K562 (cell line): Measurements from ENCODE around the gene EFEMP2. TPM values are rescaled to one million over a fixed set of nuclear protein-coding genes. Genes with fewer than 3 reads are reported as not detected.

Source experiments
- ATAC-seq: fragments of 200-7000 bp; cut with Tn5 transposase; 3 replicates; pipeline ENCODE4 v1.9.1; 2020; ENCODE audit warnings: moderate library complexity
- BruUV-seq: library from RNA; stranded (reverse); fragments of 400-500 nt; replicated peaks from 2 replicates; lab custom pipeline; 2021; lab: Mats Ljungman, UMichigan
- CTCF ChIA-PET: fragments of 300-600 bp; formaldehyde crosslinking; extraction: SDS; loops from one replicate; lab custom pipeline; 2021; ENCODE audit warnings: low intra/inter-chr PET ratio; lab: Yijun Ruan, JAX
- POLR2A ChIA-PET: fragments of 300-600, 350-650 bp; sonication (Branson Sonifier 250); formaldehyde crosslinking; extraction: SDS; loops from one replicate; lab custom pipeline; 2021; ENCODE audit warnings: antibody characterized with exemption, inconsistent platforms; lab: Yijun Ruan, JAX
- DNase-seq, 4 experiments: peaks; one replicate each; pipeline versions ENCODE4 v3.0.0 to v3.0.0-alpha.2; 2011 to 2018; ENCODE audit warnings: low spot score in 3 of 4, mixed read lengths in 3 of 4; ENCODE audit errors: extremely low read depth in 1 of 4
- FAIRE-seq: peaks from 2 replicates; lab custom pipeline; 2011; peaks lifted over from hg19 to GRCh38; lab: Jason Lieb, UNC
- H2AFZ ChIP-seq: 2 replicates; pipeline ENCODE4 v1.6.0; 2011; ENCODE audit warnings: low read depth, low read length, control low read depth, inconsistent platforms
- H3K27ac ChIP-seq: fragments of 200-600 bp; 3 replicates; pipeline ENCODE4 v1.8.0; 2011; ENCODE audit warnings: low read depth, mild to moderate bottlenecking, control low read depth, inconsistent platforms, low read length, moderate library complexity, mixed read lengths; ENCODE audit errors: extremely low read depth
- H3K27me3 ChIP-seq, 2 experiments: fragments of 300-600 bp in 1 of 2; 2 replicates in 1 of 2; 3 replicates in 1 of 2; pipeline versions ENCODE4 v1.6.0 to v1.8.0; 2011; ENCODE audit warnings: inconsistent platforms in 2 of 2, low read length in 2 of 2, mild to moderate bottlenecking in 1 of 2, mixed read lengths in 1 of 2, moderate library complexity in 1 of 2; ENCODE audit not compliant: control insufficient read depth in 2 of 2, insufficient read depth in 2 of 2
- H3K36me3 ChIP-seq: fragments of 300-600 bp; 3 replicates; pipeline ENCODE4 v1.8.0; 2011; ENCODE audit warnings: mild to moderate bottlenecking, low read length, inconsistent platforms; ENCODE audit not compliant: control insufficient read depth, insufficient read depth
- H3K4me1 ChIP-seq, 2 experiments: fragments of 200-600 bp in 1 of 2; replicated peaks in 1 of 2; 2 replicates in 1 of 2; 3 replicates in 1 of 2; pipeline versions ENCODE4 v1.5.1 to v1.8.0; 2011; ENCODE audit warnings: inconsistent platforms in 2 of 2, low read length in 2 of 2, mild to moderate bottlenecking in 1 of 2, mixed read lengths in 1 of 2, moderate library complexity in 1 of 2; ENCODE audit not compliant: control insufficient read depth in 2 of 2, insufficient read depth in 2 of 2
- H3K4me2 ChIP-seq: 2 replicates; pipeline ENCODE4 v1.6.1; 2011; ENCODE audit warnings: low read length, control low read depth, inconsistent platforms, mixed read lengths; ENCODE audit not compliant: insufficient read depth
- H3K4me3 ChIP-seq: fragments of 200-600 bp; sonication (generic), shearing (Covaris generic); 2 replicates; pipeline ENCODE4 v1.5.1; 2016; ENCODE audit warnings: control low read depth, inconsistent platforms
- H3K79me2 ChIP-seq: fragments of 200-600 bp; 3 replicates; pipeline ENCODE4 v1.8.0; 2011; ENCODE audit warnings: low read length, inconsistent platforms; ENCODE audit not compliant: control insufficient read depth, insufficient read depth
- H3K9ac ChIP-seq, 2 experiments: 2 replicates each; pipeline versions ENCODE4 v1.6.0 to v1.6.1; 2011; ENCODE audit warnings: low read depth in 2 of 2, low read length in 2 of 2, control low read depth in 1 of 2, inconsistent platforms in 1 of 2, mild to moderate bottlenecking in 1 of 2, mixed read lengths in 1 of 2; ENCODE audit not compliant: insufficient read depth in 1 of 2
- H3K9me1 ChIP-seq: one replicate; pipeline ENCODE4 v1.6.0; 2011; ENCODE audit warnings: inconsistent platforms, mild to moderate bottlenecking, low read length, moderate library complexity; ENCODE audit not compliant: control insufficient read depth, insufficient read depth
- H3K9me3 ChIP-seq: replicated peaks from 2 replicates; pipeline ENCODE4 v1.5.1; 2011; ENCODE audit warnings: low read depth, low read length, inconsistent platforms; ENCODE audit not compliant: control insufficient read depth, insufficient read depth
- H4K20me1 ChIP-seq: replicated peaks from 2 replicates; pipeline ENCODE4 v1.6.1; 2011; ENCODE audit warnings: low read length, inconsistent platforms, mixed read lengths; ENCODE audit not compliant: control insufficient read depth, insufficient read depth
- DACH1 ChIP-seq: fragments of 450-650 bp; IDR thresholded peaks from 2 replicates; pipeline ENCODE4 v1.6.1; 2018; ENCODE audit not compliant: partially characterized antibody
- SMARCA5 ChIP-seq: fragments of 450-650 bp; IDR thresholded peaks from 2 replicates; pipeline ENCODE4 v1.6.1; 2016
- WGBS: fragments of 100-300 bp; shearing (Covaris generic); methylation state at CpG from one replicate; pipeline ENCODE4 v1.1.6; 2016; ENCODE audit warnings: low coverage, mixed read lengths; ENCODE audit not compliant: insufficient coverage; ENCODE audit errors: missing lambda C conversion rate; 5-methylcytosine and 5-hydroxymethylcytosine counted together
- in situ Hi-C: fragments of 300-500 bp; cut with MboI; formaldehyde crosslinking; loops from 4 replicates; pipeline ENCODE4 v1.15.0; 2018; ENCODE audit warnings: inconsistent platforms, mixed read lengths
- intact Hi-C: fragments of 100-400 bp; cut with micrococcal nuclease; formaldehyde crosslinking; loops from 2 replicates; pipeline ENCODE4 v1.14.2; 2022
- polyA plus RNA-seq, 8 experiments: library from polyadenylated mRNA; depleted of rRNA in 4 of 8; stranded (reverse) in 5 of 8; unstranded in 3 of 8; fragments of >200 nt; fragmentation: Nextera tagmentation in 2 of 8; fragmentation: Illumina TruSeq in 1 of 8; extraction: Ambion mirVana in 2 of 8; extraction: Trizol in 1 of 8; gene quantifications; 2 replicates each; pipeline versions ENCODE4 v1.2.1 to v1.2.3, GENCODE V29; 2011 to 2014; ENCODE audit warnings: inconsistent platforms in 1 of 8, missing spikeins in 1 of 8
- total RNA-seq, 7 experiments: library from RNA; depleted of rRNA in 6 of 7; stranded (reverse); fragments of >200 nt in 6 of 7; fragmentation: Illumina TruSeq in 2 of 7; extraction: Trizol in 2 of 7; gene quantifications; 2 replicates each; pipeline versions ENCODE4 v1.2.1 to v1.2.3, GENCODE V29; 2011 to 2021; ENCODE audit warnings: low replicate concordance in 1 of 7

Gene EFEMP2
- total and polyA plus RNA-seq, 9 of the 15 experiments (the other 6 are each of a cell fraction or from before 2014, with no cell fraction given) = 0.07 to 2.9 (median 0.69) TPM; not detected in 1

GRCh38 chr11:65817312-65817834, 55.2 kb downstream of the EFEMP2 start (continued):
- 0 out of 2 replicates have a peak, but pooled peaks have one; percentile 42 for TF ChIP-seq SMARCA5
- TF ChIP-seq, all 486 proteins: peak for 6

GRCh38 chr11:65816696-65817095, 55.9 kb downstream of the EFEMP2 start:
- intact Hi-C loops = loop anchor here (2.0 to 10.0 kb wide), 3 partner anchors 34 to 272 kb away; partner anchors contain the start of gene AP5B1
- DNase-seq (peak in 2 of 4 experiments; percentile 4), ATAC-seq (no peak), FAIRE-seq (no peak)
- Histone ChIP-seq H3K27ac (no peak overlapping the region), H3K4me2 (no peak overlapping the region), H4K20me1 (no peaks in the 10 kb centered on the region), H3K9ac (no peak overlapping the region), H2AFZ (no peak overlapping the region), H3K79me2 (no peaks in the 10 kb centered on the region), H3K4me3 (no peak overlapping the region), H3K4me1 (peaks cover 0 to 19% of the 10 kb centered on the region in 2 experiments; a peak in 2 of 5 replicates), H3K9me1 (no peaks in the 10 kb centered on the region), H3K36me3 (no peaks in the 10 kb centered on the region), H3K9me3 (no peaks in the 10 kb centered on the region), H3K27me3 (peaks cover 8 to 13% of the 10 kb centered on the region in 2 experiments; a peak in 3 of 5 replicates)
- no peak for TF ChIP-seq DACH1
- BruUV-seq = no TSS peak
- ChIA-PET POLR2A (interaction anchor here (0.6 to 3.5 kb wide), 8 partner anchors 10 to 317 kb away, joined by 3 to 12 read pairs (median 3); partner anchors contain the start of genes AP5B1, CFL1 and RNASEH2C), CTCF (interaction anchor here (1.1 to 3.1 kb wide), 2 partner anchors 191 to 434 kb away, joined by 3 to 27 read pairs; partner anchors contain the start of gene SLC25A45)
- in situ Hi-C loops = no loop called here
- 78% methylated on average over 3 of the region's 3 CpGs for WGBS

Other genes starting within 250 kb of the EFEMP2 start
Only the 7 nearest of the 24 such genes appear.
- gene SNX32, start 38.8 kb downstream of the EFEMP2 start, total RNA-seq (2014; rRNA removed) = not detected in 2 replicates
- gene SNX32, start 38.8 kb downstream of the EFEMP2 start, total RNA-seq (2014; rRNA removed; fragmentation: Illumina TruSeq; extraction: Trizol) = not detected in 2 replicates
- gene SNX32, start 38.8 kb downstream of the EFEMP2 start, total RNA-seq (2015; rRNA removed; fragmentation: Illumina TruSeq; extraction: Trizol) = not detected in 2 replicates
- gene SNX32, start 38.8 kb downstream of the EFEMP2 start, total RNA-seq (2021) = not detected in 2 replicates
- gene SNX32, start 38.8 kb downstream of the EFEMP2 start, polyA plus RNA-seq (2011; rRNA removed) = not detected in 2 replicates
- gene SNX32, start 38.8 kb downstream of the EFEMP2 start, polyA plus RNA-seq (2014; fragmentation: Illumina TruSeq; extraction: Trizol) = not detected in 2 replicates
- gene SNX32, start 38.8 kb downstream of the EFEMP2 start, polyA plus RNA-seq (2014; fragmentation: Nextera tagmentation; extraction: Ambion mirVana) = under 1 TPM; 0.03 TPM
- gene SNX32, start 38.8 kb downstream of the EFEMP2 start, polyA plus RNA-seq (2014; rRNA removed) = not detected in 2 replicates
- gene CFL1, start 14.6 kb downstream of the EFEMP2 start, total RNA-seq (2014; rRNA removed) = 1,045 and 1,321 TPM in 2 replicates
- 570 and 664 TPM in 2 replicates for gene CFL1, start 14.6 kb downstream of the EFEMP2 start, total RNA-seq (2014; rRNA removed; fragmentation: Illumina TruSeq; extraction: Trizol)
- gene CFL1, start 14.6 kb downstream of the EFEMP2 start, total RNA-seq (2015; rRNA removed; fragmentation: Illumina TruSeq; extraction: Trizol) = 851 and 860 TPM in 2 replicates
- 891 and 919 TPM in 2 replicates for gene CFL1, start 14.6 kb downstream of the EFEMP2 start, total RNA-seq (2021)
- 632 and 770 TPM in 2 replicates for gene CFL1, start 14.6 kb downstream of the EFEMP2 start, polyA plus RNA-seq (2011; rRNA removed)
- gene CFL1, start 14.6 kb downstream of the EFEMP2 start, polyA plus RNA-seq (2014; fragmentation: Illumina TruSeq; extraction: Trizol) = 1,101 and 1,325 TPM in 2 replicates
- gene CFL1, start 14.6 kb downstream of the EFEMP2 start, polyA plus RNA-seq (2014; fragmentation: Nextera tagmentation; extraction: Ambion mirVana) = 100 to 1,000 TPM; 105 to 222 TPM
- 859 and 956 TPM in 2 replicates for gene CFL1, start 14.6 kb downstream of the EFEMP2 start, polyA plus RNA-seq (2014; rRNA removed)
- gene MUS81, start 12.4 kb downstream of the EFEMP2 start, total RNA-seq (2014; rRNA removed) = 79.4 and 95.8 TPM in 2 replicates
- 23.0 and 33.5 TPM in 2 replicates for gene MUS81, start 12.4 kb downstream of the EFEMP2 start, total RNA-seq (2014; rRNA removed; fragmentation: Illumina TruSeq; extraction: Trizol)
- gene MUS81, start 12.4 kb downstream of the EFEMP2 start, total RNA-seq (2015; rRNA removed; fragmentation: Illumina TruSeq; extraction: Trizol) = 53.5 and 55.8 TPM in 2 replicates
- gene MUS81, start 12.4 kb downstream of the EFEMP2 start, total RNA-seq (2021) = 81.5 and 91.8 TPM in 2 replicates
- gene MUS81, start 12.4 kb downstream of the EFEMP2 start, polyA plus RNA-seq (2011; rRNA removed) = 51.8 and 69.9 TPM in 2 replicates
- gene MUS81, start 12.4 kb downstream of the EFEMP2 start, polyA plus RNA-seq (2014; fragmentation: Illumina TruSeq; extraction: Trizol) = 53.7 and 62.8 TPM in 2 replicates
- 10 to 100 TPM; 13.4 to 16.1 TPM for gene MUS81, start 12.4 kb downstream of the EFEMP2 start, polyA plus RNA-seq (2014; fragmentation: Nextera tagmentation; extraction: Ambion mirVana)
- 103 and 118 TPM in 2 replicates for gene MUS81, start 12.4 kb downstream of the EFEMP2 start, polyA plus RNA-seq (2014; rRNA removed)
- not detected in 2 replicates for gene CTSW, start 7.0 kb upstream of the EFEMP2 start, total RNA-seq (2014; rRNA removed)
- gene CTSW, start 7.0 kb upstream of the EFEMP2 start, total RNA-seq (2014; rRNA removed; fragmentation: Illumina TruSeq; extraction: Trizol) = not detected in 2 replicates
- gene CTSW, start 7.0 kb upstream of the EFEMP2 start, total RNA-seq (2015; rRNA removed; fragmentation: Illumina TruSeq; extraction: Trizol) = not detected in 2 replicates
- not detected in 2 replicates for gene CTSW, start 7.0 kb upstream of the EFEMP2 start, total RNA-seq (2021)
- gene CTSW, start 7.0 kb upstream of the EFEMP2 start, polyA plus RNA-seq (2011; rRNA removed) = 0.05 TPM in 1 of 2 replicates, not detected in the other
- gene CTSW, start 7.0 kb upstream of the EFEMP2 start, polyA plus RNA-seq (2014; fragmentation: Illumina TruSeq; extraction: Trizol) = not detected in 2 replicates
- under 1 TPM in 1 of 2 experiments, not detected in 1; 0.04 TPM for gene CTSW, start 7.0 kb upstream of the EFEMP2 start, polyA plus RNA-seq (2014; fragmentation: Nextera tagmentation; extraction: Ambion mirVana)
- not detected in 2 replicates for gene CTSW, start 7.0 kb upstream of the EFEMP2 start, polyA plus RNA-seq (2014; rRNA removed)
- 77.2 and 98.5 TPM in 2 replicates for gene FIBP, start 15.7 kb upstream of the EFEMP2 start, total RNA-seq (2014; rRNA removed)
- gene FIBP, start 15.7 kb upstream of the EFEMP2 start, total RNA-seq (2014; rRNA removed; fragmentation: Illumina TruSeq; extraction: Trizol) = 36.8 and 44.6 TPM in 2 replicates
- 45.8 and 46.8 TPM in 2 replicates for gene FIBP, start 15.7 kb upstream of the EFEMP2 start, total RNA-seq (2015; rRNA removed; fragmentation: Illumina TruSeq; extraction: Trizol)
- 51.1 and 54.0 TPM in 2 replicates for gene FIBP, start 15.7 kb upstream of the EFEMP2 start, total RNA-seq (2021)
- 58.8 and 69.4 TPM in 2 replicates for gene FIBP, start 15.7 kb upstream of the EFEMP2 start, polyA plus RNA-seq (2011; rRNA removed)
- 48.6 and 62.8 TPM in 2 replicates for gene FIBP, start 15.7 kb upstream of the EFEMP2 start, polyA plus RNA-seq (2014; fragmentation: Illumina TruSeq; extraction: Trizol)
- gene FIBP, start 15.7 kb upstream of the EFEMP2 start, polyA plus RNA-seq (2014; fragmentation: Nextera tagmentation; extraction: Ambion mirVana) = 10 to 100 TPM; 41.2 to 46.2 TPM
- 79.2 and 82.8 TPM in 2 replicates for gene FIBP, start 15.7 kb upstream of the EFEMP2 start, polyA plus RNA-seq (2014; rRNA removed)
- 138 and 161 TPM in 2 replicates for gene CCDC85B, start 17.9 kb upstream of the EFEMP2 start, total RNA-seq (2014; rRNA removed)
- 0.26 and 0.29 TPM in 2 replicates for gene CCDC85B, start 17.9 kb upstream of the EFEMP2 start, total RNA-seq (2014; rRNA removed; fragmentation: Illumina TruSeq; extraction: Trizol)
- 6.2 and 11.7 TPM in 2 replicates for gene CCDC85B, start 17.9 kb upstream of the EFEMP2 start, total RNA-seq (2015; rRNA removed; fragmentation: Illumina TruSeq; extraction: Trizol)
- gene CCDC85B, start 17.9 kb upstream of the EFEMP2 start, total RNA-seq (2021) = 64.4 and 74.8 TPM in 2 replicates
- gene CCDC85B, start 17.9 kb upstream of the EFEMP2 start, polyA plus RNA-seq (2011; rRNA removed) = 6.8 and 7.9 TPM in 2 replicates
- 0.30 and 1.9 TPM in 2 replicates for gene CCDC85B, start 17.9 kb upstream of the EFEMP2 start, polyA plus RNA-seq (2014; fragmentation: Illumina TruSeq; extraction: Trizol)
- under 1 TPM; 0.14 to 0.29 TPM for gene CCDC85B, start 17.9 kb upstream of the EFEMP2 start, polyA plus RNA-seq (2014; fragmentation: Nextera tagmentation; extraction: Ambion mirVana)
- 92.3 TPM in 2 replicates for gene CCDC85B, start 17.9 kb upstream of the EFEMP2 start, polyA plus RNA-seq (2014; rRNA removed)
- gene FOSL1, start 27.6 kb upstream of the EFEMP2 start, total RNA-seq (2014; rRNA removed) = 18.6 and 21.3 TPM in 2 replicates
- 4.6 and 6.2 TPM in 2 replicates for gene FOSL1, start 27.6 kb upstream of the EFEMP2 start, total RNA-seq (2014; rRNA removed; fragmentation: Illumina TruSeq; extraction: Trizol)
- 10.0 and 12.4 TPM in 2 replicates for gene FOSL1, start 27.6 kb upstream of the EFEMP2 start, total RNA-seq (2015; rRNA removed; fragmentation: Illumina TruSeq; extraction: Trizol)
- gene FOSL1, start 27.6 kb upstream of the EFEMP2 start, total RNA-seq (2021) = 26.1 and 28.7 TPM in 2 replicates
- gene FOSL1, start 27.6 kb upstream of the EFEMP2 start, polyA plus RNA-seq (2011; rRNA removed) = 5.3 and 9.0 TPM in 2 replicates
- gene FOSL1, start 27.6 kb upstream of the EFEMP2 start, polyA plus RNA-seq (2014; fragmentation: Illumina TruSeq; extraction: Trizol) = 26.9 and 39.6 TPM in 2 replicates
- gene FOSL1, start 27.6 kb upstream of the EFEMP2 start, polyA plus RNA-seq (2014; fragmentation: Nextera tagmentation; extraction: Ambion mirVana) = 1 to 10 TPM; 3.5 to 4.2 TPM
- gene FOSL1, start 27.6 kb upstream of the EFEMP2 start, polyA plus RNA-seq (2014; rRNA removed) = 16.3 and 16.9 TPM in 2 replicates